MG63 (cell line): Measurements from ENCODE around the gene FMN1. TPM values are rescaled to one million over a fixed set of nuclear protein-coding genes. Genes with fewer than 3 reads are reported as not detected.
A peak's percentile ranks its signal among the peaks of the same experiment; 100 is the strongest.

Experiments
- DNase-seq: peaks from one replicate; pipeline ENCODE4 v3.0.0-alpha.2; 2020
- H3K27me3 ChIP-seq: fragments of 250-450 bp; sonication (Bioruptor Pico); 2 replicates; pipeline ENCODE4 v1.5.1; 2020; ENCODE audit warnings: mild to moderate bottlenecking, moderate library complexity
- H3K36me3 ChIP-seq: fragments of 250-450 bp; sonication (Bioruptor Pico); 2 replicates; pipeline ENCODE4 v1.5.1; 2020; ENCODE audit warnings: mild to moderate bottlenecking, moderate library complexity
- H3K4me3 ChIP-seq: fragments of 250-450 bp; sonication (Bioruptor Pico); 2 replicates; pipeline ENCODE4 v1.5.1; 2020; ENCODE audit warnings: mild to moderate bottlenecking, moderate library complexity
- H3K9me3 ChIP-seq: fragments of 250-450 bp; sonication (Bioruptor Pico); 2 replicates; pipeline ENCODE4 v1.5.1; 2020; ENCODE audit warnings: mild to moderate bottlenecking, moderate library complexity
- total RNA-seq: library from RNA; depleted of rRNA; stranded (reverse); fragments of >200 nt; shearing (Covaris generic); gene quantifications from 2 replicates; pipeline ENCODE4 v1.2.3, GENCODE V29; 2014; ENCODE audit warnings: low replicate concordance

Gene FMN1
- total RNA-seq, 1 experiment from 2014 or later = 9.0 TPM

- H3K4me3 ChIP-seq = no peak overlapping the region
- no peaks in the 10 kb centered on the region for H3K9me3 ChIP-seq
- H3K27me3 ChIP-seq = no peaks in the 10 kb centered on the region
- no peaks in the 10 kb centered on the region for H3K36me3 ChIP-seq
- no peak for DNase-seq
Observed at GRCh38 chr15:33008284-33008995, 186.1 kb downstream of the FMN1 start.

DNA sequence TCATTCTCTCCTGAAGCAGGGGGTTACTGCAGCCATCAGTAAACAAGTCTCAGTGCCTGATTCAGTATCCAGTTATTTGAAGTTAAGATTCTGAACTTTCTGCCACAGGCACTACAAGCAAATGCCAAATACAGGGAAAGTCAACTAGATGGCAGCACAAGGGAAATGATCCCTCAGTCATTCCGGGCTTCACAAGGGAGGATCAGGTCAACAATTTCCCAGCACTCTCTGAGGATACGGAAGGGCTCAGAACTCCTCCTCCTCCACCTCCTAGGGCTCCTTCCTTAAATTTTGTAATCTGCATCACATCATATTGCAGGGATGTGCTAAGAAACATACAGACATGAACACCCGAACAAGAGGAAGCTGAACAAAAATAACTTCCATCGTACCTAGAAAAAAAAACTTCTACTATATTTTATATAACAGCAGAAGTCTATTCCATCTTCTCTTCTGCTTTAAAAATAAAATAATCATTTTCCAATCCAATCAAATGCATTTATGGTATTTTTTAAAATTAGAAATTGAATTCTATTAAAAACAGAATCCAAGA is 187.1 kb downstream of the FMN1 start:
- no peak for DNase-seq
- H3K4me3 ChIP-seq = no peak overlapping the region
- H3K27me3 ChIP-seq = no peaks in the 10 kb centered on the region
- H3K36me3 ChIP-seq = no peaks in the 10 kb centered on the region
- no peaks in the 10 kb centered on the region for H3K9me3 ChIP-seq

DNA sequence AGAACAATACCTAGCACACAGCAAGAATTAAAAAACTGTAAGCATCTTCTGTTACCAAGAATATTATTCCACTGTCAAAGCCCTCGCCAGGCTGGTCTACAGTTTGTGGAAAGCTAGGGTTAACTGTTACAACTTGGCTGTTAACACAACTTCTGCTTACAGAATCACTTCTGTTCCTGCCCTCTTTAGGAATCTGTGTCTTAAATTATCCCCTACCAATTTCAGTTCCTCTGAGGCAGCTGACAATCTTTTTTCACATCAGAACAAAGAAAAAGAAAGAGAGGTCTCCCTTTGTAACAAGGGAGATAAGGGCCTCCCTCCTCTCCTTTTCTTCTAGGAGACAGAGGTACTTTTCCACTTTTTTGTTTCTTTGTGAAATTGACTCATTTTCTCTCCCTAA is 188.9 kb downstream of the FMN1 start:
- H3K4me3 ChIP-seq = no peak overlapping the region

GRCh38 chr15:33001926-33002325 is 192.6 kb downstream of the FMN1 start:
- no peak overlapping the region for H3K4me3 ChIP-seq
- H3K27me3 ChIP-seq = no peaks in the 10 kb centered on the region
- H3K9me3 ChIP-seq = no peaks in the 10 kb centered on the region
- no peaks in the 10 kb centered on the region for H3K36me3 ChIP-seq
- no peak for DNase-seq

More for the DNA sequence above, 188.9 kb downstream of the FMN1 start:
- Histone ChIP-seq H3K27me3 (no peaks in the 10 kb centered on the region), H3K36me3 (no peaks in the 10 kb centered on the region), H3K9me3 (no peaks in the 10 kb centered on the region)
- no peak for DNase-seq

GRCh38 chr15:32998979-32999672 is 195.4 kb downstream of the FMN1 start:
- H3K27me3 ChIP-seq = no peaks in the 10 kb centered on the region
- no peaks in the 10 kb centered on the region for H3K36me3 ChIP-seq
- H3K4me3 ChIP-seq = no peak overlapping the region
- DNase-seq = no peak
- no peaks in the 10 kb centered on the region for H3K9me3 ChIP-seq

DNA sequence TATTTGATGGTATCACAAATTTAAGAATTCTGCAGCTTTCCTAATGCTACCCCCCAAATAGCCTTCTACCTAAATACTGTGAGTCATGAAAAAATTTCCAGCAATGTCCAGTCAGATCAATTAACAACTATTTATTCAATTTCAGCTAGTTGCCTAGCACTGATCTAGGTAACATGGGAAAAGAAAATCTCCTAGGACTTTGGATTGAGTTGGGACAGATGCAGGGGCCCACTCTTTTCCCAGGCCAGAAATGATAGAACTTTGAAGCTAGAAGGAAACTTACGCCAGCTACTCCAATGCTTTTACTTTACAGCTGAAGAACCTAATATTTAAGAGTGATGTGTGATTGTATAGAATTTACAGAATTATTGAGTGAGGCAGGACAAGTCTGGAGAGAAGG is 196.3 kb downstream of the FMN1 start:
- DNase-seq = no peak
- Histone ChIP-seq H3K36me3 (no peaks in the 10 kb centered on the region), H3K27me3 (no peaks in the 10 kb centered on the region)

DNA sequence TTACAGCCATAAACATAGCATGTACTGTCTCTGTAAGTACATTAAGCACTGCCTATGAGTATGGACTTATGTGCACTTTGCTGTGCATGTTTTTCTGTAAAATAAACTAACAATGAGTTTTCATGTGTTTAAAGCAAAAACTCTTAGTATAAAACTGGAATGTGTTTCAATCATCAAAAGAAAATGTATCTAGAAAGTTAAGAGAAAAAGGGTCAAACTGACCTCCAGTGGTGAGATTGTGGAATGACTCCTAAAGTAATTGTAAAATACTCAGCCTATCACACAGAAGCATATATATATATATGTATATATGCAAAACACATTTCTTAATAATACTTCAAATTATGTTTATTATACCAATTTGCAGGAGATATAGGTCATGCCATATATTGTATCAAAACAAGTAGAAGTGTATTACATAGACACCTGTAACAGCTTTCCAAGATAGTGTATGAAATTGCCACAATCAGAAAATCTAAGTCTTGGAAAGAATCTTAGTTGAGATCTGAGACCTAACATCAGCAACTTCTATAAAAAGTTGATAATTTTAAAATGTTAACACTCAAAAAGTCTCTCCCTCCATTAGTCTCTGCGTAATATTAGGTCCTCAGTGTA is 199.6 kb downstream of the FMN1 start:
- no peaks in the 10 kb centered on the region for H3K27me3 ChIP-seq
- H3K4me3 ChIP-seq = no peak overlapping the region
- DNase-seq = no peak
- no peaks in the 10 kb centered on the region for H3K9me3 ChIP-seq
- no peaks in the 10 kb centered on the region for H3K36me3 ChIP-seq

More for the DNA sequence above, 196.3 kb downstream of the FMN1 start:
- H3K9me3 ChIP-seq = no peaks in the 10 kb centered on the region
- H3K4me3 ChIP-seq = no peak overlapping the region

DNA sequence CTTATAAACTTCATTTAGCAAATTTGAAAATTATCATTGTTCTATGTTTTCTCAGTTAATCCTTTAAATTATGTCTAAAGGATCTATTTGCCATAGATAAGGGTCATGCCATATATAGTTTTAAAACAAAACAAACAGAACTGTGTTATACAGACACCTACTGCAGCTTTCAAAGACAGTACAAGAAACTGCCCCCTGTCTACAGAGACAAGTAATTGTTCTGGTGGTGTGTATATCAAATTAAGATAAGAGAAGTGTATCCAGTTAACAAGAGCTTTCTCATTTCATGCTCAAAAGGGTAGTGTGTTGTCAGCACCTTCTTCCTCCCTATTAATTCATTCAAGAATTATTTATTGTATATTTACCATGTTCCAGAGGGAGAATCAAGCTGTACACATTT is 201.2 kb downstream of the FMN1 start:
- H3K27me3 ChIP-seq = no peaks in the 10 kb centered on the region
- no peak for DNase-seq
- no peak overlapping the region for H3K4me3 ChIP-seq
- H3K36me3 ChIP-seq = no peaks in the 10 kb centered on the region
- H3K9me3 ChIP-seq = no peaks in the 10 kb centered on the region

GRCh38 chr15:32991619-32992111 is 202.8 kb downstream of the FMN1 start:
- Histone ChIP-seq H3K4me3 (no peak overlapping the region), H3K36me3 (no peaks in the 10 kb centered on the region), H3K9me3 (no peaks in the 10 kb centered on the region), H3K27me3 (no peaks in the 10 kb centered on the region)
- DNase-seq = no peak

- Histone ChIP-seq H3K4me3 (no peak overlapping the region), H3K9me3 (no peaks in the 10 kb centered on the region), H3K27me3 (no peaks in the 10 kb centered on the region), H3K36me3 (no peaks in the 10 kb centered on the region)
- no peak for DNase-seq
Observed at GRCh38 chr15:32990071-32990470, 204.4 kb downstream of the FMN1 start.

DNA sequence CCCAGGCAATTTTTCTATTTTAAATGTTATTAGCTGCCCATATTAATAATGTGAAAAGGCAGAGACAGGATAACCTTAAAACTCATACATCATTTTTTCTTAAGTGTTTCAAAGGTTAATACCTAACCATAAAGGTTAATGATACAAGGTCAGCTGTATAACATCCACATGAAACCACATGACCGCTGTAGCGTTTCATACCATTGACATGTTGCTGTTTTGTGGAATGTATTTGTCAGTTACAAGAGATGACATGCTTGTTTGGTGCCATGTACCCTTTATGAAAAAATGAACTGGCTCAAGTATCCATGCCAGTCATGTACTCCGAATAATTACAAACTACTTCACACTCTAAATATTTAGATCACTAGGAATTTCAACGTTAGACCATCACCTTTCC is 207.4 kb downstream of the FMN1 start:
- DNase-seq = no peak
- Histone ChIP-seq H3K27me3 (no peaks in the 10 kb centered on the region), H3K36me3 (no peaks in the 10 kb centered on the region; the same call in 1 of the 2 replicates), H3K4me3 (no peak overlapping the region), H3K9me3 (no peaks in the 10 kb centered on the region)

DNA sequence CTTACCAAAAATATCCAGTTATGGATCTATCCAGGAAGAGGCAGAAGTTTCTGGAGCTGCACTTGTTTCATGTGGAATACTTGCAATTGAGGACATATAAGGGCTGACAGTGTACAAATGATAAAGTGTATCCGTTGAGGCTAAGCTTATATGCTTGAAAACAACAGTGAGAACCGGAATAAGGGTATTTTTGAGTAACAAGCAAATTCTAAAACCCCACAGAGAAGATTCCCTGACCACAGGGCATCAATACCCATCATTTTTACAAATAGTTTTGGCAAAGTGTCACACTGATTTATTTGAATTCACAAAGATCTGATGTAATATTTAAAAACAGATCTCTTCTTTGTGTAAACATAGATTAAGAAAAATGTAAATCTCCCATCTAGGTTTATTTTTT is 208.4 kb downstream of the FMN1 start:
- H3K36me3 ChIP-seq = no peaks in the 10 kb centered on the region; the same call in 1 of the 2 replicates
- no peaks in the 10 kb centered on the region for H3K9me3 ChIP-seq
- no peak for DNase-seq
- no peaks in the 10 kb centered on the region for H3K27me3 ChIP-seq
- no peak overlapping the region for H3K4me3 ChIP-seq

GRCh38 chr15:32983679-32984078 is 210.8 kb downstream of the FMN1 start:
- Histone ChIP-seq H3K4me3 (no peak overlapping the region), H3K27me3 (no peaks in the 10 kb centered on the region), H3K9me3 (no peaks in the 10 kb centered on the region), H3K36me3 (no peaks in the 10 kb centered on the region; the same call in 1 of the 2 replicates)
- DNase-seq = no peak

GRCh38 chr15:32982001-32982400 is 212.5 kb downstream of the FMN1 start:
- no peaks in the 10 kb centered on the region for H3K9me3 ChIP-seq
- H3K4me3 ChIP-seq = no peak overlapping the region
- no peaks in the 10 kb centered on the region; the same call in 1 of the 2 replicates for H3K36me3 ChIP-seq
- no peak for DNase-seq
- H3K27me3 ChIP-seq = no peaks in the 10 kb centered on the region

DNA sequence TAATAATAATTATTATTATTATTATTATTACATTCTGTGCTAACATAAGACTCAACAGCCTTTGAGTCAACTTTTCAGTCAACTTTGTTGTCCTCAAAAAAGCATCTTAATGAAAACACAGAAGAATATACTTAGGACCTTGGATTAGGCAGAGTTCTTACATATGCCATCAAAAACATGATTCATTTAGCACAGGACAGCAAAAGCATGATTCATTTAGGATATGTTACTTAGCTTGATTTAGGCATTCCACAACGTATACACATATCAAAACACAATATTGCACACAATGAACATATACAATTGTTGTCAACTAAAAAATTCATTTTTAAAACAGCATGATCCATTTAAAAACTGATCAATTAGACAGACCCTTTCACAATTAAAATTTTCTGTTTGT is 213.0 kb downstream of the FMN1 start:
- Histone ChIP-seq H3K4me3 (no peak overlapping the region), H3K36me3 (no peaks in the 10 kb centered on the region; the same call in 1 of the 2 replicates), H3K27me3 (no peaks in the 10 kb centered on the region), H3K9me3 (no peaks in the 10 kb centered on the region)
- no peak for DNase-seq

DNA sequence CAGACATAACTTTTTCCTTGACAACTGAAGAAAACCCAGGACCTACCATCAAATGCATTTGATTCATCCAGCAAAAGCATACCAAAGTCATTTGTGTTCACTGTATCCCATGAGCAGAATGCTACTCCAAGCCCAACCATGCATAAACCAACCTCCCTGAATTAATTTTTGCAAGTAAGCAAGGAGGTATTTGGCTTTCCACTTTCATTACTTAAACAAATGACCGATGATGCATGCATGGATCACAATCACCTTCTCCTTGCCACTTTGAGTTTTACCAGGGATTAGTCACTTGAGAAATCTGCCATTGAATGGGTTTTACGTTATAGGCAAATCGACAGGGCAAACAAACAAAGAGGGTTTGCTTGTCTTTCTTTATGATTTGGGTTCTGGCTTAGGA is 214.8 kb downstream of the FMN1 start:
- Histone ChIP-seq H3K27me3 (no peaks in the 10 kb centered on the region), H3K9me3 (no peaks in the 10 kb centered on the region), H3K36me3 (no peaks in the 10 kb centered on the region; the same call in 1 of the 2 replicates), H3K4me3 (no peak overlapping the region)
- peak; percentile 67 for DNase-seq

GRCh38 chr15:32977506-32977905 is 217.0 kb downstream of the FMN1 start:
- Histone ChIP-seq H3K27me3 (no peaks in the 10 kb centered on the region), H3K9me3 (no peaks in the 10 kb centered on the region), H3K4me3 (no peak overlapping the region), H3K36me3 (no peaks in the 10 kb centered on the region; the same call in 1 of the 2 replicates)
- DNase-seq = no peak
